Testis (tissue), 3 donors: ENCODE results near the gene CD300LD. TPM values are rescaled to one million over a fixed set of nuclear protein-coding genes. Genes with fewer than 3 reads are reported as not detected.
A peak's percentile ranks its signal among the peaks of the same experiment; 100 is the strongest.

Source experiments
- DNase-seq: peaks from one replicate; pipeline ENCODE4 v3.0.0-alpha.2; 2019
- H3K27ac ChIP-seq, 2 donors: fragments of 200-600 bp; sonication (generic); one replicate each; pipeline ENCODE4 v1.5.1; 2019
- H3K27me3 ChIP-seq: fragments of 200-600 bp; sonication (generic); one replicate; pipeline ENCODE4 v1.5.1; 2019
- H3K36me3 ChIP-seq: fragments of 200-600 bp; sonication (generic); one replicate; pipeline ENCODE4 v1.5.1; 2017; ENCODE audit warnings: low read depth; ENCODE audit errors: missing control alignments
- H3K4me1 ChIP-seq: fragments of 200-600 bp; sonication (generic); one replicate; pipeline ENCODE4 v1.5.1; 2019
- H3K4me3 ChIP-seq, 2 donors: fragments of 200-600 bp; sonication (generic); one replicate each; pipeline ENCODE4 v1.5.1; 2017 to 2019
- H3K9me3 ChIP-seq: fragments of 200-600 bp; sonication (generic); one replicate; pipeline ENCODE4 v1.5.1; 2017
- CTCF ChIP-seq, 3 experiments: fragments of 450-650 bp in 2 of 3; fragments of 200-600 bp in 1 of 3; sonication (generic) in 1 of 3; IDR thresholded peaks; one replicate each; pipeline ENCODE4 v1.5.1; 2016 to 2019; ENCODE audit warnings: antibody characterized with exemption in 3 of 3, mild to moderate bottlenecking in 2 of 3, moderate library complexity in 1 of 3
- POLR2A ChIP-seq: fragments of 450-650 bp; IDR thresholded peaks from one replicate; pipeline ENCODE4 v1.6.1; 2017; ENCODE audit warnings: antibody characterized with exemption, mild to moderate bottlenecking, moderate library complexity
- WGBS, 2 donors: methylation state at CpG; one replicate each; pipeline ENCODE4 v1.1.5; 2018; 5-methylcytosine and 5-hydroxymethylcytosine counted together
- intact Hi-C: fragments of 100-400 bp; cut with DNase I; formaldehyde crosslinking; loops from one replicate; pipeline ENCODE4 v1.15.1; 2023; ENCODE audit warnings: low total_unique reads
- polyA plus RNA-seq: library from polyadenylated mRNA; stranded (reverse); fragments of 350-450 nt; fragmentation: Illumina TruSeq; extraction: RNeasy Lipid Tissue Mini Kit (QIAGEN cat#74804); gene quantifications from one replicate; pipeline ENCODE4 v1.2.3, GENCODE V29; 2014; ENCODE audit warnings: low read depth, low replicate concordance; ENCODE audit not compliant: insufficient read depth
- total RNA-seq, 2 donors: library from RNA; depleted of rRNA; stranded (reverse); fragments of >200 nt; gene quantifications; one replicate each; pipeline ENCODE4 v1.2.3, GENCODE V29; 2016

The CD300LD gene
- total and polyA plus RNA-seq, 3 donors from 2014 or later: 0.41 TPM; not detected in 2

- Histone ChIP-seq H3K27ac (no peak overlapping the region), H3K9me3 (no peaks in the 10 kb centered on the region), H3K27me3 (no peaks in the 10 kb centered on the region), H3K4me3 (no peak overlapping the region), H3K4me1 (no peaks in the 10 kb centered on the region), H3K36me3 (no peaks in the 10 kb centered on the region)
- intact Hi-C loops: no loop called here
- TF ChIP-seq CTCF (IDR thresholded peaks at IDR 0.05): no peak
- no peak for TF ChIP-seq POLR2A
- 80 to 85% methylated on average over 16 to 23 of the region's 23 CpGs for WGBS, 2 donors
- no peak for DNase-seq
These were observed 50.6 kb downstream of the CD300LD start for GRCh38 chr17:74541176-74542111.

- 74 to 76% methylated on average over 6 to 10 of the region's 10 CpGs for WGBS, 2 donors
- Histone ChIP-seq H3K4me3 (no peak overlapping the region), H3K27me3 (no peaks in the 10 kb centered on the region), H3K36me3 (no peaks in the 10 kb centered on the region), H3K27ac (no peak overlapping the region), H3K4me1 (no peaks in the 10 kb centered on the region), H3K9me3 (no peaks in the 10 kb centered on the region)
- no peak for DNase-seq
- intact Hi-C loops: no loop called here
- TF ChIP-seq CTCF (IDR thresholded peaks at IDR 0.05) (no peak), POLR2A (no peak)
These were observed 52.7 kb downstream of the CD300LD start for GRCh38 chr17:74539281-74539820.

- H3K4me1 ChIP-seq: no peaks in the 10 kb centered on the region
- no peak overlapping the region for H3K27ac ChIP-seq
- H3K27me3 ChIP-seq: no peaks in the 10 kb centered on the region
- H3K36me3 ChIP-seq: no peaks in the 10 kb centered on the region
- no peaks in the 10 kb centered on the region for H3K9me3 ChIP-seq
- H3K4me3 ChIP-seq: no peak overlapping the region
- intact Hi-C loops: no loop called here
- TF ChIP-seq CTCF (IDR thresholded peaks at IDR 0.05) (no peak), POLR2A (no peak)
- no peak for DNase-seq
- WGBS, 2 donors: 68 to 75% methylated on average over 3 of the region's 3 CpGs
These were observed 55.2 kb downstream of the CD300LD start for GRCh38 chr17:74536890-74537289.

GRCh38 chr17:74532115-74532514 is 60.0 kb downstream of the CD300LD start:
- intact Hi-C loops: no loop called here
- TF ChIP-seq POLR2A: no peak
- TF ChIP-seq CTCF (IDR thresholded peaks at IDR 0.05): no peak
- H3K27me3 ChIP-seq: no peaks in the 10 kb centered on the region
- H3K36me3 ChIP-seq: no peaks in the 10 kb centered on the region
- WGBS, 2 donors: 46 to 50% methylated on average over 10 of the region's 10 CpGs
- H3K4me1 ChIP-seq: no peaks in the 10 kb centered on the region
- H3K27ac ChIP-seq: peak overlapping the region in 1 of 2 donors; percentile 59
- peak; percentile 70 for DNase-seq
- H3K9me3 ChIP-seq: no peaks in the 10 kb centered on the region
- H3K4me3 ChIP-seq: peak overlapping the region in 1 of 2 donors; percentile 31
